Ishikawa (cell line): Measurements from ENCODE around the gene GAS7.

ENCODE experiments used
- CEBPB ChIP-seq: IDR thresholded peaks from 2 replicates; pipeline ENCODE4 v1.6.1; 2012
- CREB1 ChIP-seq: IDR thresholded peaks from 2 replicates; pipeline ENCODE4 v1.6.1; 2012; ENCODE audit warnings: low read depth
- EGR1 ChIP-seq: IDR thresholded peaks from 2 replicates; pipeline ENCODE4 v1.6.1; 2012
- EP300 ChIP-seq: IDR thresholded peaks from 2 replicates; pipeline ENCODE4 v1.6.1; 2012; ENCODE audit warnings: borderline replicate concordance
- FOXM1 ChIP-seq: IDR thresholded peaks from 2 replicates; pipeline ENCODE4 v1.6.1; 2012; ENCODE audit warnings: low read depth, borderline replicate concordance
- NFIC ChIP-seq: IDR thresholded peaks from 2 replicates; pipeline ENCODE4 v1.6.1; 2012
- RAD21 ChIP-seq: IDR thresholded peaks from 2 replicates; pipeline ENCODE4 v1.6.1; 2012; ENCODE audit warnings: low read depth
- TAF1 ChIP-seq: IDR thresholded peaks from 2 replicates; pipeline ENCODE4 v1.6.1; 2012; ENCODE audit warnings: low read depth, mild to moderate bottlenecking
- TCF12 ChIP-seq: IDR thresholded peaks from 2 replicates; pipeline ENCODE4 v1.6.1; 2012; ENCODE audit warnings: low read depth
- TEAD4 ChIP-seq: IDR thresholded peaks from 2 replicates; pipeline ENCODE4 v1.6.1; 2012
- YY1 ChIP-seq: IDR thresholded peaks from 2 replicates; pipeline ENCODE4 v1.6.1; 2012; ENCODE audit warnings: low read depth
- ZBTB7A ChIP-seq: IDR thresholded peaks from 2 replicates; pipeline ENCODE4 v1.6.1; 2012; ENCODE audit warnings: low read depth
- TF ChIP-seq, protein P1 (sequence below): IDR thresholded peaks from 2 replicates; pipeline ENCODE4 v1.6.1; 2012; ENCODE audit warnings: low read depth, mild to moderate bottlenecking
- TF ChIP-seq, protein P2 (sequence below): IDR thresholded peaks from 2 replicates; pipeline ENCODE4 v1.6.1; 2012
- TF ChIP-seq, protein P3 (sequence below): IDR thresholded peaks from 2 replicates; pipeline ENCODE4 v1.6.1; 2012

Gene GAS7

DNA sequence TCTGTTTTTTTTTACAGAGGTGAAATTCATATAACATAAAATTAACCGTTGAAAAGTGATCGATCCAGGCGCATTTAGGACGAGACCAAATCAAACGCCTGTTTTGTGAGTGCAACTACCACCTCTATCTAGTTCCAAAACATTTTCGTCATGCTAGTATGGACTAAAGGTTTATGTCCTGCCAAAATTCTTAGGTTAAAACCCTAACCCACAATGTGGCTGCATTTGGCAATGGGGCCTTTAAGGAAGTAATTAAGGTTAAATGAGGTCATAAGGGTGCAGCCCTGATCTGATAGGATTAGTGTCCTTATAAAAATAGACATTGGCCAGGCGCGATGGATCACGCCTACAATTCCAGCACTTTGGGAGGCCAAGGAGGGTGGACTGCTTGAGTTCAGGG lies 260.5 kb downstream of the GAS7 start:
- TF ChIP-seq CEBPB (no peak), EGR1 (no peak), FOXM1 (no peak), EP300 (no peak), RAD21 (no peak), CREB1 (no peak), TCF12 (no peak), ZBTB7A (no peak), TAF1 (no peak), YY1 (no peak), NFIC (no peak), TEAD4 (no peak)
- TF ChIP-seq, protein P1, sequence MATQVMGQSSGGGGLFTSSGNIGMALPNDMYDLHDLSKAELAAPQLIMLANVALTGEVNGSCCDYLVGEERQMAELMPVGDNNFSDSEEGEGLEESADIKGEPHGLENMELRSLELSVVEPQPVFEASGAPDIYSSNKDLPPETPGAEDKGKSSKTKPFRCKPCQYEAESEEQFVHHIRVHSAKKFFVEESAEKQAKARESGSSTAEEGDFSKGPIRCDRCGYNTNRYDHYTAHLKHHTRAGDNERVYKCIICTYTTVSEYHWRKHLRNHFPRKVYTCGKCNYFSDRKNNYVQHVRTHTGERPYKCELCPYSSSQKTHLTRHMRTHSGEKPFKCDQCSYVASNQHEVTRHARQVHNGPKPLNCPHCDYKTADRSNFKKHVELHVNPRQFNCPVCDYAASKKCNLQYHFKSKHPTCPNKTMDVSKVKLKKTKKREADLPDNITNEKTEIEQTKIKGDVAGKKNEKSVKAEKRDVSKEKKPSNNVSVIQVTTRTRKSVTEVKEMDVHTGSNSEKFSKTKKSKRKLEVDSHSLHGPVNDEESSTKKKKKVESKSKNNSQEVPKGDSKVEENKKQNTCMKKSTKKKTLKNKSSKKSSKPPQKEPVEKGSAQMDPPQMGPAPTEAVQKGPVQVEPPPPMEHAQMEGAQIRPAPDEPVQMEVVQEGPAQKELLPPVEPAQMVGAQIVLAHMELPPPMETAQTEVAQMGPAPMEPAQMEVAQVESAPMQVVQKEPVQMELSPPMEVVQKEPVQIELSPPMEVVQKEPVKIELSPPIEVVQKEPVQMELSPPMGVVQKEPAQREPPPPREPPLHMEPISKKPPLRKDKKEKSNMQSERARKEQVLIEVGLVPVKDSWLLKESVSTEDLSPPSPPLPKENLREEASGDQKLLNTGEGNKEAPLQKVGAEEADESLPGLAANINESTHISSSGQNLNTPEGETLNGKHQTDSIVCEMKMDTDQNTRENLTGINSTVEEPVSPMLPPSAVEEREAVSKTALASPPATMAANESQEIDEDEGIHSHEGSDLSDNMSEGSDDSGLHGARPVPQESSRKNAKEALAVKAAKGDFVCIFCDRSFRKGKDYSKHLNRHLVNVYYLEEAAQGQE, result no peak
- TF ChIP-seq, protein P2, sequence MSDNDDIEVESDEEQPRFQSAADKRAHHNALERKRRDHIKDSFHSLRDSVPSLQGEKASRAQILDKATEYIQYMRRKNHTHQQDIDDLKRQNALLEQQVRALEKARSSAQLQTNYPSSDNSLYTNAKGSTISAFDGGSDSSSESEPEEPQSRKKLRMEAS, result no peak
- TF ChIP-seq, protein P3, sequence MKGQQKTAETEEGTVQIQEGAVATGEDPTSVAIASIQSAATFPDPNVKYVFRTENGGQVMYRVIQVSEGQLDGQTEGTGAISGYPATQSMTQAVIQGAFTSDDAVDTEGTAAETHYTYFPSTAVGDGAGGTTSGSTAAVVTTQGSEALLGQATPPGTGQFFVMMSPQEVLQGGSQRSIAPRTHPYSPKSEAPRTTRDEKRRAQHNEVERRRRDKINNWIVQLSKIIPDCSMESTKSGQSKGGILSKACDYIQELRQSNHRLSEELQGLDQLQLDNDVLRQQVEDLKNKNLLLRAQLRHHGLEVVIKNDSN, result no peak

DNA sequence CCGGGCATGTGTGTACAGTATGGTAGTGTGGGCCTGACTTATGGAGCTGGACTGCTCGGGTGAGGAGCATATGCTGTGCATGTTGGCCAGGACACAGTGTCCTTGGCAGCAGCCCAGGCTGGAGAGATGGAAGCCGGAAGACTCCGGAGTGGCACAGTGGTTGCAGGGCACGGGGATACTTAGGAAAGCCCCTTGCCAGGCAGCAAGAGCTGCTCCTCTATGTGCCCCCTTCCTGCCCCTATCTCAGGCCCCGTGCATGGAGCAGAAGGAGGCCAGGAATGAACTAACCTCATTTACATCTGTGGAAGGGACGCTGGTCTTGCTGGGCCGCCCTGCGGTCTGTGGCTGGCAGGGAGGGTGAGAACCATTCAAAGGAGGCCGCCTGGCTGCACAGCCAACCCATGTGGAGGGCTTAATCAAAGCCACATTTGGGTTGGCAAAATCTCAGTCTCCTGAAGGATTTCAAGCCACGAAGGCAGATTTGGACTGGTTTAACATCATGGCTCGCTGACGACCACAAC lies 261.1 kb downstream of the GAS7 start:
- TF ChIP-seq, protein P3, result no peak
- TF ChIP-seq RAD21, result no peak
- TF ChIP-seq, protein P2, result no peak
- TF ChIP-seq, protein P1, result no peak
- no peak for TF ChIP-seq CEBPB
- TF ChIP-seq TEAD4, result no peak
- no peak for TF ChIP-seq EGR1
- no peak for TF ChIP-seq EP300
- no peak for TF ChIP-seq ZBTB7A
- no peak for TF ChIP-seq TAF1
- no peak for TF ChIP-seq TCF12
- TF ChIP-seq CREB1, result no peak
- TF ChIP-seq FOXM1, result no peak

DNA sequence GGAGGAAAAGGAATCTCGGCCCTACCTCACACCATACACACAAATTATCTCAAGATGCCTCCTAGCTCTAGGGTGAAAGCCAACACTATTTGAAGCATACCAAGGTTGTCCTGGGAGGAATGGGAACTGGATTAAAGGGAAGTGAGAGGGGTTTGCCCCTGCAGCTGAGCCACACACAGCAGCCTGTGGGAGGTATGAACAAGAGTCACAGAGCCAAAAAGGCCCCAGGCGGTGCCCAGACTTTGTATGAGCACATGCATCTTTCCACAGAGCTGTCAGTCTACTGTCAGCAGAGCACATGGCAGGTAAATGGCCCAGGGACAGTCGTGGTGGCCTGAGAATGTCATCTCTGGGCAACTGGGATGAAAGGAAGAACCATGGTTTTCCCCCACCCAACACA lies 262.3 kb downstream of the GAS7 start:
- no peak for TF ChIP-seq RAD21
- no peak for TF ChIP-seq TEAD4
- TF ChIP-seq ZBTB7A, result no peak
- no peak for TF ChIP-seq CEBPB
- TF ChIP-seq, protein P1, result no peak
- TF ChIP-seq YY1, result no peak
- TF ChIP-seq FOXM1, result no peak
- no peak for TF ChIP-seq CREB1
- TF ChIP-seq, protein P2, result no peak
- TF ChIP-seq EP300, result no peak
- TF ChIP-seq, protein P3, result no peak
- no peak for TF ChIP-seq EGR1
- no peak for TF ChIP-seq TCF12
- TF ChIP-seq TAF1, result no peak

DNA sequence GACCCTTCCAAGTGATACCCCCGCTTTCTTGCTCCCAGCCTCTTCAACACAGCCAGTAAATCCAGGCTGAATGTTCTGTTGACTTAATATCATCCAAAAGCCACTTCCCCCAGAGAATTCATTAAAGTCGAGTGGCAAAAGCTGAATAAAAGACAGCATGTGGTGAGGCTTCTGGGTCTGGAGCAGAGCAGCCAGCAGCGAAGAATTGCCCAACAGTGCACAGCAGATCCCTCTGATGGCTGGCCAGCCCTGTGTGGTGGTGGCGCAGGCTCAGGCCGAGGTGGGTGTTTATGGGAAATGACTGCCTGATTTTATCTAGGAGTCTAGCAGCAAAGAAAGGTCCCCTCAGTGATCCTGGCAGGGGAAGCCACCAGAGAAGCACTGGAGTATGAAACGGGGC lies 263.0 kb downstream of the GAS7 start:
- TF ChIP-seq TCF12, result no peak
- no peak for TF ChIP-seq TEAD4
- no peak for TF ChIP-seq EP300
- no peak for TF ChIP-seq CREB1
- no peak for TF ChIP-seq CEBPB
- no peak for TF ChIP-seq RAD21
- TF ChIP-seq, protein P2, result no peak
- TF ChIP-seq FOXM1, result no peak
- no peak for TF ChIP-seq ZBTB7A
- TF ChIP-seq, protein P3, result no peak
- TF ChIP-seq NFIC, result no peak
- TF ChIP-seq EGR1, result no peak
